Duodenal mucosa (tissue), 2 donors: Measurements from ENCODE around the gene SUCNR1.
"Not testable (repeated sequence)": the region's sequence is repeated elsewhere in the genome, so short reads cannot be mapped to it uniquely, and the experiment has no call there.

Experiments used
- H3K27ac ChIP-seq: one replicate; pipeline ENCODE4 v1.7.0; 2013; ENCODE audit warnings: low read depth, low read length
- H3K27me3 ChIP-seq, 2 donors: one replicate each; pipeline ENCODE4 v1.7.0; 2013; ENCODE audit warnings: low read length in 2 of 2, control low read depth in 1 of 2; ENCODE audit not compliant: insufficient read depth in 2 of 2, control insufficient read depth in 1 of 2
- H3K36me3 ChIP-seq, 2 donors: one replicate each; pipeline ENCODE4 v1.7.0; 2013; ENCODE audit warnings: low read length in 2 of 2, control low read depth in 1 of 2; ENCODE audit not compliant: insufficient read depth in 2 of 2, control insufficient read depth in 1 of 2
- H3K4me1 ChIP-seq, 2 donors: one replicate each; pipeline ENCODE4 v1.7.0; 2013; ENCODE audit warnings: low read length in 2 of 2, control low read depth in 1 of 2; ENCODE audit not compliant: insufficient read depth in 2 of 2, control insufficient read depth in 1 of 2
- H3K4me3 ChIP-seq, 2 donors: one replicate each; pipeline ENCODE4 v1.7.0; 2013; ENCODE audit warnings: low read length in 2 of 2, low read depth in 1 of 2
- H3K9ac ChIP-seq, 2 donors: one replicate each; pipeline ENCODE4 v1.7.0; 2013; ENCODE audit warnings: low read length in 2 of 2, low read depth in 1 of 2
- H3K9me3 ChIP-seq, 2 donors: one replicate each; pipeline ENCODE4 v1.7.0; 2013; ENCODE audit warnings: low read length in 2 of 2, control low read depth in 1 of 2; ENCODE audit not compliant: control insufficient read depth in 1 of 2

SUCNR1 gene

DNA sequence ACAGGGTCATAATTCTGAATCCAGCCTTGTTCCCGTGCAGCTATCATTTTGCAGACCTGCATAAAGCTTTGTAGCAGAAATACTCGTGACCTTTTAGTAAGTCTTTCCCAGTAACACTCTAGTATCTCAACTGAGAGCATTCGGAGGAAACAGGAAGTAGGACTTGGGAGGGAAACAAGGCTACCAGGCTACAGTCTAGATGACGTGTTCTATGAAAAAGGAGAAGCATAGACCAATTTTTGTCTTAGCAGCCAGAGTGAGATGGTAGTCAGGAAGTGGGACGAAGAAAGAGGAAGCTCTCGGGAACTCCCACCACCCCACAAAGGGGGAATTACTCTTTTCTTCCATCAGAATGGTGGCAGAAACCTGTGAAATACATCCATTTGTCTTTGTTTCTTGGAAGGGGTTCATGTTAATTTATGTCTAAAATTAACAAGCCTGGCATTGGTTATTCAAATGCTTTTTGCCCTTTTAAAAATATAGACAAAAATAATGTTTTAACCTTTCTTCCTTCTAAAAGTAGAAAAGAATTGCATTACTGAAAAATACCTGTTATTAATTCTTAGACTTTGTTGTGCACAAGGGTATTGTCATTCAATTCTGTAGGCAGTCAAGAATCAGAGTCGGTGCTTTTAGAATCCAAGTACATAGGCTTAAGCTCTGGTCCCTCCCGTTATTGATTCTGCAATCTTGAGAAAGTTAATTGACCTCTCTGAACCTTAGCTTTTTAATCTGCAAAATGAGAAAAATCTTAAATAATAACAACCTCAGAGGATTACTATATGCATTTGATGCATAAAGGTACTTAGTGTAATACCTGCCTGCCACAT is 1.6 kb upstream of the SUCNR1 start:
- Histone ChIP-seq H3K27ac (no peak overlapping the region), H3K27me3 (no peaks in the 10 kb centered on the region), H3K4me3 (no peak overlapping the region)

GRCh38 chr3:151874079-151874478 is 636 bp downstream of the SUCNR1 start:
- H3K36me3 ChIP-seq, H3K9me3 ChIP-seq, H3K4me1 ChIP-seq, H3K27ac ChIP-seq, H3K9ac ChIP-seq, H3K27me3 ChIP-seq, H3K4me3 ChIP-seq: not testable (repeated sequence)

More for the DNA sequence above, 1.6 kb upstream of the SUCNR1 start:
- H3K36me3 ChIP-seq, result no peaks in the 10 kb centered on the region
- H3K9me3 ChIP-seq, result no peaks in the 10 kb centered on the region
- H3K9ac ChIP-seq, result no peak overlapping the region
- peaks cover 0 to 6% of the 10 kb centered on the region in 2 donors for H3K4me1 ChIP-seq

DNA sequence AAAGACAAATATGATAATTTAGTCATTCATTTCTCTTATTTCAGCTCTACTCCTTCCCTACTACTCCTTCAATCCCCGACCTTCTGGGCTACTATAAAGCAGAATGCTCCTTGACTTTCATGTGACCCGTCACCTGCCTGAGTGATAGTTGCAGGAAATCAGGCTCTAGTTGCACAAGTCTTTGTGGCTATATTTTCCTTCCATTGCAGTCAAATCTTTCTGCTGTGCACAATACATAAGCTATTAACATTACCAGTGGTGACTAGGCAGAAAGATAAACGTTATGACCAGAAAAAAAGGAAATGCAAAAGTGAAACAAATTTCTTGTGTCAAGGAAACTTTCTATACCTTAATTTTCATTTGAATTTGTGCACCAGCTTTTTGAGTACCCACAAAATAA is 2.3 kb downstream of the SUCNR1 start:
- Histone ChIP-seq H3K4me3 (peak overlapping the region in 1 of 2 donors; percentile 41), H3K27me3 (no peaks in the 10 kb centered on the region), H3K27ac (no peak overlapping the region), H3K9me3 (no peaks in the 10 kb centered on the region), H3K36me3 (no peaks in the 10 kb centered on the region), H3K4me1 (peaks cover 0 to 9% of the 10 kb centered on the region in 2 donors), H3K9ac (no peak overlapping the region)

DNA sequence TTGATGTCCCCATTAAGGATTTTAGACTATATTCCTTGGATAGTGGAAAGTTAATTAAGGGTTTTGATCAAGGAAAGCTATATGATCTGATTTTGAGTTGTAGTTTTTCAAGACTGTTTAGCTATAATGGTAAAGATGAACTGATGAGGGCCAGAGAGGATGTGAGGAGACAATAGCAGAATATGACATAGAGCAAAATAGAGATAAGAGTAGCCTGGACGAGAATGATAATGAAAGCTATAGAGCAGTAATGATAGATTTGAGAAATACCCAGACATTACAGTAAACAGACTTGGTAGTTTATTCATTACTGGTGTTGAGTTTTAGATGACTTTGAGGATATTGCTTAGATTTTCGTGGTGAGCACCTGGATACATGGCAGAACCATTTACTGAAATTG is 3.8 kb downstream of the SUCNR1 start:
- Histone ChIP-seq H3K27me3 (no peaks in the 10 kb centered on the region), H3K4me1 (peaks cover 0 to 9% of the 10 kb centered on the region in 2 donors), H3K9me3 (no peaks in the 10 kb centered on the region), H3K36me3 (no peaks in the 10 kb centered on the region), H3K4me3 (no peak overlapping the region), H3K27ac (no peak overlapping the region), H3K9ac (no peak overlapping the region)

- no peaks in the 10 kb centered on the region for H3K36me3 ChIP-seq
These were observed 5.0 kb downstream of the SUCNR1 start for GRCh38 chr3:151878465-151878864.

GRCh38 chr3:151879037-151879436 is 5.6 kb downstream of the SUCNR1 start:
- Histone ChIP-seq H3K36me3 (no peaks in the 10 kb centered on the region), H3K9me3 (no peaks in the 10 kb centered on the region), H3K4me3 (no peak overlapping the region), H3K27ac (no peak overlapping the region), H3K4me1 (peaks cover 0 to 9% of the 10 kb centered on the region in 2 donors), H3K27me3 (no peaks in the 10 kb centered on the region), H3K9ac (no peak overlapping the region)

More at GRCh38 chr3:151878465-151878864, 5.0 kb downstream of the SUCNR1 start:
- H3K27ac ChIP-seq, result no peak overlapping the region
- no peaks in the 10 kb centered on the region for H3K9me3 ChIP-seq
- H3K9ac ChIP-seq, result no peak overlapping the region
- H3K4me3 ChIP-seq, result no peak overlapping the region
- no peaks in the 10 kb centered on the region for H3K27me3 ChIP-seq
- H3K4me1 ChIP-seq, result peaks cover 0 to 9% of the 10 kb centered on the region in 2 donors

DNA sequence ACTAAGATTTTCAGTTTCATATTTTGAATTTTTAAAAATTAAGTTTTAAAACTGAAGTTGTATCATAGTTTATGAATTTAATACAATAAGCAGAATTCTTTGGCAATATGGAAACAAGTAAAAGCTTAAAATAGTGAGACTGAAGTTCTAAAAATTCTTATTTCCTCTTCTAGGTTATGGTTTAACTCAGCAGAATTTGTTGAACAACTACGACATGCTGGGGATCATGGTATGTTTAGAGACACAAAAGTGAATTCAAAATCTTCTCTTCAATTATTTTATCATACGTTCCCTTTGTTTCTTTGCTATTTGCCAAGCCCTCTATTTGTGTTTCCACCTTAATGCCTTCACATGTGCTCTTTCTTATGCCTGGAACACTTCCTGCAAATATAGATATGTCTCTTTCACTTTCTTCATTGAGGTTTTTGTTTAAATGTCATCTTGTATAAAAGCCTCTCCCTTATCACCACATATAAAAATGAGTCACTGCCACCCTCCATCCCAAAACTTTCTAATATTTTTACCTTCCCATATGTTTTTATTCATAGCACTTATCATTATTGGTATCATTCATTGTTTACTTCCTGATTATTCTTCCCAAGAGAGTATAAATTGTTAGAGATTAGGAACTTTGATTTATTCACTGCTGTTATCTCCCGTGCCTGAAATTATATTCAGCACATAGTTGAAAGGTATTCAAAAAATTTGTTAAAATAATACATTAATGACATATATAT is 6.4 kb downstream of the SUCNR1 start:
- Histone ChIP-seq H3K4me1 (peaks cover 0 to 9% of the 10 kb centered on the region in 2 donors), H3K4me3 (no peak overlapping the region), H3K36me3 (no peaks in the 10 kb centered on the region), H3K27ac (no peak overlapping the region), H3K9me3 (no peaks in the 10 kb centered on the region), H3K27me3 (no peaks in the 10 kb centered on the region), H3K9ac (no peak overlapping the region)

DNA sequence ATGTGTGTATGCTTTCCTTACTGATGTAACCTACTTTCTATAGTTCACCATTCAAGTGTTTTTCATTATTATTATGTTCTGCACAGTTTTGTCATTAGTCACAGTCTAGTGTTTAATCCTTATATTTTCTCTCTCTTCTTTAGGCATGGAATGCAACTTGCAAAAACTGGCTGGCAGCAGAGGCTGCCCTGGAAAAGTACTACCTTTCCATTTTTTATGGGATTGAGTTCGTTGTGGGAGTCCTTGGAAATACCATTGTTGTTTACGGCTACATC is 6.9 kb downstream of the SUCNR1 start:
- Histone ChIP-seq H3K27ac (no peak overlapping the region), H3K9ac (no peak overlapping the region), H3K4me3 (no peak overlapping the region), H3K27me3 (no peaks in the 10 kb centered on the region), H3K9me3 (no peaks in the 10 kb centered on the region), H3K36me3 (no peaks in the 10 kb centered on the region), H3K4me1 (peaks cover 0 to 9% of the 10 kb centered on the region in 2 donors)

DNA sequence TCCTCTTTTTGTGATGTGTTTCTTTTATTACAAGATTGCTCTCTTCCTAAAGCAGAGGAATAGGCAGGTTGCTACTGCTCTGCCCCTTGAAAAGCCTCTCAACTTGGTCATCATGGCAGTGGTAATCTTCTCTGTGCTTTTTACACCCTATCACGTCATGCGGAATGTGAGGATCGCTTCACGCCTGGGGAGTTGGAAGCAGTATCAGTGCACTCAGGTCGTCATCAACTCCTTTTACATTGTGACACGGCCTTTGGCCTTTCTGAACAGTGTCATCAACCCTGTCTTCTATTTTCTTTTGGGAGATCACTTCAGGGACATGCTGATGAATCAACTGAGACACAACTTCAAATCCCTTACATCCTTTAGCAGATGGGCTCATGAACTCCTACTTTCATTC is 7.7 kb downstream of the SUCNR1 start:
- no peaks in the 10 kb centered on the region for H3K36me3 ChIP-seq
- no peak overlapping the region for H3K4me3 ChIP-seq
- H3K27ac ChIP-seq, result no peak overlapping the region

GRCh38 chr3:151885397-151885796 is 12.0 kb downstream of the SUCNR1 start:
- H3K4me3 ChIP-seq, H3K36me3 ChIP-seq, H3K9ac ChIP-seq, H3K9me3 ChIP-seq, H3K27ac ChIP-seq, H3K4me1 ChIP-seq, H3K27me3 ChIP-seq: not testable (repeated sequence)

More for the DNA sequence above, 7.7 kb downstream of the SUCNR1 start:
- Histone ChIP-seq H3K27me3 (no peaks in the 10 kb centered on the region), H3K9me3 (no peaks in the 10 kb centered on the region), H3K9ac (no peak overlapping the region), H3K4me1 (peaks cover 0 to 3% of the 10 kb centered on the region in 2 donors)
